Hair follicular keratinocyte (primary cell): ENCODE measurements around the gene S100A7. TPM values are rescaled to one million over a fixed set of nuclear protein-coding genes. Genes with fewer than 3 reads are reported as not detected.

Source experiments
- total RNA-seq: library from RNA; depleted of rRNA; stranded (reverse); fragments of >200 nt; gene quantifications from 2 replicates; pipeline ENCODE4 v1.2.3, GENCODE V29; 2015

The S100A7 gene
- total RNA-seq, result 5.2 and 13.3 TPM in 2 replicates

DNA sequence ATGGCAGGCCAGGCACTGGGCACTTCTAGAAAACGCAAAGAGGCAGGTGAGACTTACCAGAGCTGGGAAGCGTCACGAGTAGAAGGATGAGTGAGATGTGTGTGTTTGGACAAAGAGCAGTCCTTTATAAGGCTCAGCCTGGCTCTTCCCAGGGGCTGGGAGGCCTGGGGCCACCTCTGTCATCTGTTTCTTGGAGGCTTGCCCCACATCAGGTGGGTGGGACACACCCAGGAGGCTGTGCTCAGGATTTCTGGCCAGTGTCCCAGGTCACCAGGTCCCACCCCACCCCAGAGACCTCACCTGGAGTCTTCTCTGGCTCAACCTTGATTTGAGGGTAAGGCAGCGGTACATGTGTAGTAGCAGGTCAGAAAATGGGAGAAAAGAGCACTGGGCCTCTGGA is at the start of gene S100A7:
S100A7 (minus strand) TSS at position 101 of the 400 bp plus-strand sequence. CDS start 1,638 bp downstream, outside the sequence.

DNA sequence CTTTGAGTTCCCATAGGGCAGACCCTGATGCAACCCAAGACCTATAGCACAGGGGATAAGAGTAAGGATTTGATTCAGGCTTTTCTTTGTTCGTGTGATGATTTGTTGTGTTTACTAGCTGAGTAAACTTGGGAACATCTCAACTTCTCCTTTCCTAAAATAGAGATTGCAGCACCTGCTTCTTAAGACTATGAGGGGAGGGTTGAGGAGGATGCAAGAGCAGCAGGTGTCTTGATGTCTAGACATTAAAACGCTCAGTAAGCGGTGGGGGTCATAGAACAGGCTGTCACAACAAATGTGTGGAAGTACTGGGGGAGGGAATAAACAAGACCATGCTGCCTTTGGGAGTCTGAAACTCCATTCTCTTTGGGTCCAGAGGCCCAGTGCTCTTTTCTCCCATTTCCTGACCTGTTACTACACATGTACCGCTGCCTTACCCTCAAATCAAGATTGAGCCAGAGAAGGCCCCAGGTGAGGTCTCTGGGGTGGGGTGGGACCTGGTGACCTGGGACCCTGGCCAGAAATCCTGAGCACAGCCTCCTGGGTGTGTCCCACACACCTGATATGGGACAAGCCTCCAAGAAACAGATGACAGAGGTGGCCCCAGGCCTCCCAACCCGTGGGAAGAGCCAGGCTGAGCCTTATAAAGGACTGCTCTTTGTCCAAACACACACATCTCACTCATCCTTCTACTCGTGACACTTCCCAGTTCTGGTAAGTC is 44.4 kb downstream of the S100A7 start, which contains the start of gene S100A7A:
S100A7A (plus strand) TSS at position 671 of the 721 bp plus-strand sequence. CDS start 1,563 bp downstream, outside the sequence.

Other genes with a start within 250 kb of the S100A7 start
- gene PRR9, start 243.1 kb downstream of the S100A7 start, total RNA-seq, result not detected in 2 replicates
- not detected in 2 replicates for gene LORICRIN, start 201.0 kb downstream of the S100A7 start, total RNA-seq
- 0.34 and 0.62 TPM in 2 replicates for gene PGLYRP3, start 147.7 kb downstream of the S100A7 start, total RNA-seq
- gene PGLYRP4, start 111.8 kb downstream of the S100A7 start, total RNA-seq, result 0.30 and 0.55 TPM in 2 replicates
- gene S100A9, start 102.8 kb downstream of the S100A7 start, total RNA-seq, result 1,435 and 1,560 TPM in 2 replicates
- gene S100A12, start 85.0 kb downstream of the S100A7 start, total RNA-seq, result 0.49 and 1.7 TPM in 2 replicates
- 228 and 239 TPM in 2 replicates for gene S100A8, start 69.6 kb downstream of the S100A7 start, total RNA-seq
- under 0.01 TPM in 1 of 2 replicates, not detected in the other for gene S100A7A, start 44.1 kb downstream of the S100A7 start, total RNA-seq
- gene S100A6, start 75.3 kb upstream of the S100A7 start, total RNA-seq, result 1,494 and 3,100 TPM in 2 replicates
- not detected in 2 replicates for gene S100A5, start 80.3 kb upstream of the S100A7 start, total RNA-seq
- gene S100A4, start 85.2 kb upstream of the S100A7 start, total RNA-seq, result 5.7 and 25.3 TPM in 2 replicates
- gene S100A3, start 88.6 kb upstream of the S100A7 start, total RNA-seq, result 7.7 and 12.7 TPM in 2 replicates
- 7,785 and 8,615 TPM in 2 replicates for gene S100A2, start 105.2 kb upstream of the S100A7 start, total RNA-seq
- 1,743 and 1,927 TPM in 2 replicates for gene S100A16, start 152.5 kb upstream of the S100A7 start, total RNA-seq
- 1,521 and 2,019 TPM in 2 replicates for gene S100A14, start 155.7 kb upstream of the S100A7 start, total RNA-seq
- 180 and 189 TPM in 2 replicates for gene S100A13, start 166.9 kb upstream of the S100A7 start, total RNA-seq
- gene S100A1, start 167.8 kb upstream of the S100A7 start, total RNA-seq, result not detected in 2 replicates
- gene CHTOP, start 173.4 kb upstream of the S100A7 start, total RNA-seq, result 36.5 and 57.2 TPM in 2 replicates
- 40.9 and 53.2 TPM in 2 replicates for gene SNAPIN, start 198.1 kb upstream of the S100A7 start, total RNA-seq
- 152 and 287 TPM in 2 replicates for gene ILF2, start 210.3 kb upstream of the S100A7 start, total RNA-seq
- 0.08 TPM in 1 of 2 replicates, not detected in the other for gene NPR1, start 218.0 kb upstream of the S100A7 start, total RNA-seq